WTC11 (cell line): ENCODE measurements around the gene ASB15.
"Not testable (repeated sequence)": the region's sequence is repeated elsewhere in the genome, so short reads cannot be mapped to it uniquely, and the experiment has no call there.

Source experiments
- ESRRA ChIP-seq: sonication (generic); formaldehyde crosslinking; IDR thresholded peaks from 2 replicates; pipeline ENCODE4 v1.8.1; 2022; ENCODE audit warnings: mild to moderate bottlenecking, missing genetic modification reagents, borderline replicate concordance
- ZNF263 ChIP-seq: sonication (generic); formaldehyde crosslinking; IDR thresholded peaks from 2 replicates; pipeline ENCODE4 v1.8.1; 2022; ENCODE audit warnings: low read depth, mild to moderate bottlenecking, moderate library complexity, missing genetic modification reagents
- TF ChIP-seq, protein P1 (sequence below): fragments of 200-600 bp; IDR thresholded peaks from 2 replicates; pipeline ENCODE4 v1.8.0; 2022; ENCODE audit warnings: antibody characterized with exemption
- TF ChIP-seq, protein P2 (sequence below): sonication (generic); formaldehyde crosslinking; IDR thresholded peaks from 2 replicates; pipeline ENCODE4 v1.8.0; 2022; ENCODE audit warnings: mild to moderate bottlenecking, missing genetic modification reagents

DNA sequence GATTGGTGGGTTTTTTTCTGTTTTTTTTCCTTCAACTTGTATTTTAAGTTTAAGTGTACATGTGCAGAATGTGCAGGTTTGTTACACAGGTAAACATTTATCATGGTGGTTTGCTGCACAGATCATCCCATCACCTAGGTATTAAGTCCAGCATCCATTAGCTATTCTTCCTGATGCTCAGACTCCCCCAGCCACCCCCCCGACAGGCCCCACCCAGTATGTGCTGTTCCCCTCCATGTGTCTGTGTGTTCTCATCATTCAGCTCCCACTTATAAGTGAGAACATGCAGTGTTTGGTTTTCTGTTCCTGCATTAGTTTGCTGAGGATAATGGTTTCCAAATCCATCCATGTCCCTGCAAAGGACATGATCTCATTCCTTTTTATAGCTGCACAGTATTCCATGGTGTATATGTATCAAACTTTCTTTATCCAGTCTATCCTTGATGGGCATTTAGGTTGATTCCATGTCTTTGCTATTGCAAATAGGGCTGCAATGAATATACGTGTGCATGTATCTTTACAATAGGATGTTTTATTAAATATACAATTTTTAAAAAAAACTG is 32.5 kb downstream of the ASB15 start:
- TF ChIP-seq, protein P1, sequence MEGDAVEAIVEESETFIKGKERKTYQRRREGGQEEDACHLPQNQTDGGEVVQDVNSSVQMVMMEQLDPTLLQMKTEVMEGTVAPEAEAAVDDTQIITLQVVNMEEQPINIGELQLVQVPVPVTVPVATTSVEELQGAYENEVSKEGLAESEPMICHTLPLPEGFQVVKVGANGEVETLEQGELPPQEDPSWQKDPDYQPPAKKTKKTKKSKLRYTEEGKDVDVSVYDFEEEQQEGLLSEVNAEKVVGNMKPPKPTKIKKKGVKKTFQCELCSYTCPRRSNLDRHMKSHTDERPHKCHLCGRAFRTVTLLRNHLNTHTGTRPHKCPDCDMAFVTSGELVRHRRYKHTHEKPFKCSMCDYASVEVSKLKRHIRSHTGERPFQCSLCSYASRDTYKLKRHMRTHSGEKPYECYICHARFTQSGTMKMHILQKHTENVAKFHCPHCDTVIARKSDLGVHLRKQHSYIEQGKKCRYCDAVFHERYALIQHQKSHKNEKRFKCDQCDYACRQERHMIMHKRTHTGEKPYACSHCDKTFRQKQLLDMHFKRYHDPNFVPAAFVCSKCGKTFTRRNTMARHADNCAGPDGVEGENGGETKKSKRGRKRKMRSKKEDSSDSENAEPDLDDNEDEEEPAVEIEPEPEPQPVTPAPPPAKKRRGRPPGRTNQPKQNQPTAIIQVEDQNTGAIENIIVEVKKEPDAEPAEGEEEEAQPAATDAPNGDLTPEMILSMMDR = not testable (repeated sequence)
- TF ChIP-seq, protein P2, sequence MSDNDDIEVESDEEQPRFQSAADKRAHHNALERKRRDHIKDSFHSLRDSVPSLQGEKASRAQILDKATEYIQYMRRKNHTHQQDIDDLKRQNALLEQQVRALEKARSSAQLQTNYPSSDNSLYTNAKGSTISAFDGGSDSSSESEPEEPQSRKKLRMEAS (CRISPR knock-in tag) = not testable (repeated sequence)
- TF ChIP-seq ESRRA (CRISPR knock-in tag); ZNF263: not testable (repeated sequence)
